SW480 (cell line): ENCODE data around the gene HARS1.
A peak's percentile ranks its signal among the peaks of the same experiment; 100 is the strongest.
"Not testable (repeated sequence)": the region's sequence is repeated elsewhere in the genome, so short reads cannot be mapped to it uniquely, and the experiment has no call there.

Experiments used
- DNase-seq: peaks from one replicate; pipeline ENCODE4 v3.0.0-alpha.2; 2016; ENCODE audit warnings: low spot score

The HARS1 gene

DNA sequence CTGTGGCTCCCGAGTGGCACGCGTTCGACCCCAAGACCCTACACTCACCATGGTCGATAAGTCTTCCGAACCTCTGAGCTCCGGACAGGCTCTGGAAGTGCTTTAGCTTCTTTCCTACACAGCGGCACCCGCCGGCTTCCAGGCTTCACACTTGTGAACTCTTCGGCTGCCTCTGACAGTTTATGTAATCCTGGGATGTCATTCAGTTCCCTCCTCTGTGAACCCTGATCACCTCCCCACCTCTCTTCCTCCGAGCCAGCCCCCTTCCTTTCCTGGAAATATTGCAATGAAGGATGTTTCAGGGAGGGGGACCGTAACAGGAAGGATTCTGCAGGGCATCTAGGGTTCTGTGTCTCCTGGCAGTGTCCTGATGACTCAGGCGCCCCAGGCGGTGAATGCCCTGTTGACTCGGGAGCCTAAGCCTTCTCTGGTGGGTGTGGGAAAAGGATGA lies 58.1 kb downstream of the HARS1 start, which contains the start of gene CD14:
TSS of gene CD14 (minus strand) at position 155 of the 451 bp plus-strand sequence. CDS start at position 51, 104 bp downstream.
- DNase-seq = peak; percentile 70

GRCh38 chr5:140632366-140633020 lies 58.7 kb downstream of the HARS1 start:
- peak; percentile 60 for DNase-seq

DNA sequence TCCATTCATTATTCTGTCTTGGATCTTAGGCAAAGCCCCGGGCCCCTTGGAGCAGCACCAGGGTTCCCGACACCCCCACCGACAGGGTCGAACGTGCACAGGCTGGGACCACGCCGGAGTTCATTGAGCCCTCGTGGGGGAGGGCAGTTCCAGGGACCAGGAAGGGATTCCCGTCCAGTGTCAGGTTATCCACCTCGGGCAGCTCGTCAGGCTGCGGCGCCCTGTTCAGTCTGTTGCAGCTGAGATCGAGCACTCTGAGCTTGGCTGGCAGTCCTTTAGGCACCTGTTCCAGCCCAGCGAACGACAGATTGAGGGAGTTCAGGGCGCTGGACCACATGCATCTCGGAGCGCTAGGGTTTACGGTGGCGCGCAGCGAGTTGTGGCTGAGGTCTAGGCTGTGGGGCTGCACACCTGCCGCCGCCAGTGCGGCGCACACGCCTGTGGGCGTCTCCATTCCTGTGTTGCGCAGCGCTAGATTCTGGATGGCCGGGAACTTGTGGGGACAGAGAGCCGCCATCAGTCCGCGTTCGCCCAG lies 59.3 kb downstream of the HARS1 start:
- DNase-seq = peak; percentile 45

DNA sequence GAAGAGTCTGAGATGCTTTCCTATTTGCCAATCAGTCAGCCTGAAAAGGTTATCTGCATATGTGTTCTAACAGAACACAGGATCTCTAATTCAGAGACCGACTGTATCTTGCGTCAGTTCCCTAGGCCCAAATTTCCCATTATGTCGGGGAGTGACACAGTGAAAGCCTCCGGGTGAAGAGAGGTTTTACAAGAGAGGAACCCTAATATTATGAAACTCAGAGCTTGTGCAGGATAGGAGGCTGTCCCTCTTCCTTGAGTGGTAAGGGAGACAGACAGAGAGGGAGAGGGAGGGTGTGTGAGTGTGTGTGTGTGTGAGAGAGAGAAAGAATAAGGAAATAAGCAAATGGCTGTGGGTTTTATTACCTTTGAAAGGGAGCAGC lies 60.1 kb downstream of the HARS1 start:
- DNase-seq = no peak

DNA sequence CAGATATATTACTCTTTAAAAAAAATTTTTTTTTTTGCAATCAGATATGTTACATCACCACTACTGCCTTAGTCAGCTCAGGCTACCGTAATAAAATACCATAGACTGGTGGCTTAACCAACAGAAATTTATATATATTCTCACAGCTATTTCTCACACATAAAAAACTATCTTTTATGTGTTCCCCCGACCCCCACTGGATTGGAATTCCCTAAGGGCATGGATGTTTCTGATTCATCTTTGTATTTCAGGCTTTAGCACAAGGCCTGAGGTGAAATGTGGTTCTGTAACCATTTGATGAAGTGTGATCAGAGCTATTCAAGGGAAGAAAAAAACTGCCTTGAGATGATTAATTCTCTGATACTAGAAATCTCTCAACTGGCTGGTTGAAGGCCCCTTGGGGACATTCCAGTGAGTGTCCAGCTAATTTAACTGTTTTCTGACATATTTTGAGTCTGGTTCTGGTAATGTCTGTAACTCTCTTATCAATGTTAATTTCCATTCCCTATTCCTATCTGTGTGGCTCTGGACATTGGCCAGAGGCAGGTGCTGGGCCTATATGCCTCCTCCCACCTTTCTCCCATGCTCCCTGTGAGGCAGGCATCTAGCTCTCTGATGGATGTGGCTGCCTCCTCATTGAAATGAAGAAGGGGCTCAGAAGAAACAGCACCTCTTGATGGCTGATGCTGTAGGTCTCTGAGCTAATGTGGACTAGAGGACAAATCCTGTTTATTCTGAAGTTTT lies 60.7 kb downstream of the HARS1 start:
- no peak for DNase-seq

- no peak for DNase-seq
These were observed 62.5 kb downstream of the HARS1 start for GRCh38 chr5:140628711-140629110.

GRCh38 chr5:140627972-140628371 lies 63.2 kb downstream of the HARS1 start:
- no peak for DNase-seq

DNA sequence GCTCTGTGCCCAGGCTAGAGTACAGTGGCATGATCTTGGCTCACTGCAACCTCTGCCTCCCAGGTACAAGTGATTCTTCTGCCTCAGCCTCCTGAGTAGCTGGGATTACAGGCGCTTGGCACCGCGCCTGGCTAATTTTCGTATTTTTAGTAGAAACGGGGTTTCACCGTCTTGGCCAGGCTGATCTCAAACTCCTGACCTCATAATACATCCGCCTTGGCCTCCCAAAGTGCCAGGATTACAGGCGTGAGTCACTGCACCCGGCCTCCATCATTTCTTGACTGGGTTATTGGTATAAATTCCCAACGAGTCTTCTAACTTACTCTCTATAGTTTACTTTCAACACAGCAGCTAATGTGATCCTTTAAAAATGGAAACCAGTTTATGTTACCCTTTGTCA lies 66.3 kb downstream of the HARS1 start:
- not testable (repeated sequence) for DNase-seq
